GM12892 (cell line): ENCODE results near the gene CMIP.

ENCODE experiments used
- POLR2A ChIP-seq: IDR thresholded peaks from 2 replicates; pipeline ENCODE4 v1.6.1; 2011; ENCODE audit warnings: low read depth, low read length, control low read depth
- POLR2AphosphoS5 ChIP-seq: IDR thresholded peaks from 2 replicates; pipeline ENCODE4 v1.6.1; 2011; ENCODE audit warnings: low read depth, low read length, control low read depth

DNA sequence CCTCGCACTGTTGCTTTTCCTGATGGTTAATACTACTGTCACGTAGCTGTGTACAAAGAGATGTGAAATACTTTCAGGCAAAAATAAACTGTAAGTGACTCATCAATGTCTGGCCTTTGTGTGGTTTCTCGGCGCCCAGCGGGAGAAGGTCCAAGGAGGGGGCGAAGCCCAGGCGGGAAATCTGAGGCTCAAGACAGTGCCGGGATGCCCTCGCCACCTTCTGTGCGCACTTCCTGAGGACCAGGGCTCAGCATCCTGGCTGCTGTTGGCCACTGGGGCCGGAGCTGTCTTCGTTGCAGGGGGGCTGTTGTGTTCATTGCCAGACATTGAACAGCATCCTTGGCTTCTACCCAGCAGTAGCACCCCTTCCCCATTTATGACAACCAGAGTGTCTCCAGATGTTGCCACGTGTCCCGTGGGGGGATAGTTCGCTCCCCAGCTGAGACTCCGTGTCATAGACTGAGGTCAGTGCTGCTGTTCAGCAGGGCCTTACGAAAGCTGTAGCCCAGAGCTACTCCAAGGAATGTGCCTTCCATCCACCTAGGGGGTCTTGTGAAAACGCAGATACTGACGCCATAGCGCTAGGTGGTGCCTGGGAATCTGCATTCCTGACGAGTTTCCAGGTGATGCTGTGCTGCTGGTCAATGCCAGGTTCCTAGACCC is 267.2 kb downstream of the CMIP start:
- TF ChIP-seq POLR2A (no peak), POLR2AphosphoS5 (no peak)
